Right atrium auricular region (tissue), 2 donors: ENCODE data around the gene SVIL. TPM values are rescaled to one million over a fixed set of nuclear protein-coding genes. Genes with fewer than 3 reads are reported as not detected.
"Not testable (repeated sequence)": the region's sequence is repeated elsewhere in the genome, so short reads cannot be mapped to it uniquely, and the experiment has no call there.

Experiments used
- DNase-seq: peaks from one replicate; pipeline ENCODE4 v3.0.0-alpha.2; 2019; ENCODE audit warnings: low spot score
- H3K27ac ChIP-seq, 2 donors: fragments of 200-600 bp; sonication (generic); 1 replicate in 1 of 2; 2 replicates in 1 of 2; pipeline ENCODE4 v1.5.1; 2016 to 2019
- H3K27me3 ChIP-seq, 2 donors: fragments of 200-600 bp; sonication (generic); one replicate each; pipeline versions ENCODE4 v1.5.1 to v1.6.0; 2017 to 2019
- H3K36me3 ChIP-seq: fragments of 200-600 bp; sonication (generic); one replicate; pipeline ENCODE4 v1.5.1; 2016
- H3K4me1 ChIP-seq, 2 donors: fragments of 200-600 bp; sonication (generic); one replicate each; pipeline versions ENCODE4 v1.5.1 to v1.6.0; 2017 to 2019
- H3K4me3 ChIP-seq, 2 donors: fragments of 200-600 bp; sonication (generic); 1 replicate in 1 of 2; 2 replicates in 1 of 2; pipeline ENCODE4 v1.5.1; 2017 to 2019; ENCODE audit warnings: mild to moderate bottlenecking in 1 of 2, moderate library complexity in 1 of 2
- H3K9me3 ChIP-seq, 2 donors: fragments of 200-600 bp; sonication (generic); one replicate each; pipeline ENCODE4 v1.5.1; 2019
- total RNA-seq, 2 donors: library from RNA; depleted of rRNA; stranded (reverse); fragments of >200 nt; gene quantifications; one replicate each; pipeline ENCODE4 v1.1.0, GENCODE V29; 2016
- TF ChIP-seq, protein P1 (sequence below), 2 donors: fragments of 200-600 bp; sonication (generic); IDR thresholded peaks; one replicate each; pipeline ENCODE4 v1.5.1; 2019; ENCODE audit warnings: antibody characterized with exemption in 2 of 2

Gene SVIL
- total RNA-seq, 2 donors from 2014 or later, result 260 to 340 TPM

DNA sequence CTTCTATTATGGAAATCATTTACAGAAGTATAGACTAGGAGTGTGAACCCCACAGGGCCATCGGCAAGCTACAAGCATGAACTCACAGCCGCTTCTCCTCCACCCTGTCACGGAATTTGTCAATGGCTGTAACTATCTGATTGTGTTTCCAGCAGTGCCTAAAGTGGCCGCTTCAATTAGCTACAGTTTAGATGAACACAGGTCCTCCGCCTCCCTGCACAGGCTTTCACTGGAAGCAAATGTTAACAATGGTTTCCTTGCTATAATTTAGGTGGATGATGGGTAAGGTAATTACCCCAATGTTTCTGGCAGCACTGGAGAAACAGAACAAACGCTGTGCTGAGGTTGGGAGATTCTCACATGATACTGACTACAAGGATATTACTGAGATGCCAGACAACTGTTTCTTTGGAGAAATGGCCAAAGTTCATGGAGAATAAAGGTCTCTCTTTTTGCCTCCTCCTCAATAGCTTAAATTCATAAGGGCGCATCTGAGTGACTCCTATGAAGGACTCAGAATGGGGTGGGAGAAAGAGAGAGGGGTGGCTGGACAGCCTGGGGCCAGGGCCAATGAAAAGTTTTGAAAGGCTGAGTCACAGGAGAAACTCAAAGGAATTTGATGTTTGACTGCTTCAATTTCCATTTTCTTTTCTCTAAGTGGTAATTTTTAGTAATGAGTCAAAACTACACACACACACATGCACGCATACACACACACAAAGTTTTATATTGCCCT is 78.9 kb downstream of the SVIL start:
- Histone ChIP-seq H3K27me3 (no peaks in the 10 kb centered on the region), H3K36me3 (peaks cover 39% of the 10 kb centered on the region), H3K27ac (peak overlapping the region; percentile 1 to 57), H3K4me3 (no peak overlapping the region), H3K9me3 (no peaks in the 10 kb centered on the region), H3K4me1 (peaks cover 0 to 23% of the 10 kb centered on the region in 2 donors)
- TF ChIP-seq, protein P1, sequence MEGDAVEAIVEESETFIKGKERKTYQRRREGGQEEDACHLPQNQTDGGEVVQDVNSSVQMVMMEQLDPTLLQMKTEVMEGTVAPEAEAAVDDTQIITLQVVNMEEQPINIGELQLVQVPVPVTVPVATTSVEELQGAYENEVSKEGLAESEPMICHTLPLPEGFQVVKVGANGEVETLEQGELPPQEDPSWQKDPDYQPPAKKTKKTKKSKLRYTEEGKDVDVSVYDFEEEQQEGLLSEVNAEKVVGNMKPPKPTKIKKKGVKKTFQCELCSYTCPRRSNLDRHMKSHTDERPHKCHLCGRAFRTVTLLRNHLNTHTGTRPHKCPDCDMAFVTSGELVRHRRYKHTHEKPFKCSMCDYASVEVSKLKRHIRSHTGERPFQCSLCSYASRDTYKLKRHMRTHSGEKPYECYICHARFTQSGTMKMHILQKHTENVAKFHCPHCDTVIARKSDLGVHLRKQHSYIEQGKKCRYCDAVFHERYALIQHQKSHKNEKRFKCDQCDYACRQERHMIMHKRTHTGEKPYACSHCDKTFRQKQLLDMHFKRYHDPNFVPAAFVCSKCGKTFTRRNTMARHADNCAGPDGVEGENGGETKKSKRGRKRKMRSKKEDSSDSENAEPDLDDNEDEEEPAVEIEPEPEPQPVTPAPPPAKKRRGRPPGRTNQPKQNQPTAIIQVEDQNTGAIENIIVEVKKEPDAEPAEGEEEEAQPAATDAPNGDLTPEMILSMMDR (IDR thresholded peaks at IDR 0.05), result no peak
- DNase-seq, result no peak

DNA sequence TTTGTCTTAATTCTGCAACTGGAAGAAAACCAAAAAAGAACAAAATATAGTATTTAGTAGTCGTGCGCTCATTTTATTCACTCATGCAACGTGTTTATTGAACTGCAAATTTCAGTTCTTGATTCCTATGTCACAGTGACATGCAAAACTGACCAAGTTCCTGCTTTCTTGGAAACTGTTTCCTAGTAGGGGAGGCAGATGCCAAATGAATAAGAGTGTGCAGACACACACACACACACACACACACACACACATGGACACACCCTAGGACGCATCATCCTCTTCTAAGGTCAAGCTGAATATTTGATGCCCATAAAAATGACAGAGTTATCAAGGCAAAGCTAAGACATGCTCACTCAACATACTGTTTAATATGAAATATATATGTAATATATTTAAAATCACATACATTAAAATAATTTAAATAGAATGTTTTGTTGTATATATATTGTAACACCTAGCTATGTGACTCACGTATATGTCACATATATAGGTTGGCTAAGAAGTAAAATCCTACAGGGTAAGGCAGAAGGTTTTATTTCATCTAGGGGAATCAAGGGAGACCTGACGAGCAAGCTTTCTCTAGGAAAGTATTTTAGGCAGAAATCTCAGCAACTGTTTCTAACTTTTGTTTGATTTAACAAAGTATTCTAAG is 79.6 kb downstream of the SVIL start:
- TF ChIP-seq, protein P1 (IDR thresholded peaks at IDR 0.05), result no peak
- Histone ChIP-seq H3K36me3 (peaks cover 45% of the 10 kb centered on the region), H3K27ac (peak overlapping the region; percentile 1 to 57), H3K4me3 (no peak overlapping the region), H3K9me3 (no peaks in the 10 kb centered on the region), H3K4me1 (peaks cover 0 to 23% of the 10 kb centered on the region in 2 donors), H3K27me3 (no peaks in the 10 kb centered on the region)
- no peak for DNase-seq

DNA sequence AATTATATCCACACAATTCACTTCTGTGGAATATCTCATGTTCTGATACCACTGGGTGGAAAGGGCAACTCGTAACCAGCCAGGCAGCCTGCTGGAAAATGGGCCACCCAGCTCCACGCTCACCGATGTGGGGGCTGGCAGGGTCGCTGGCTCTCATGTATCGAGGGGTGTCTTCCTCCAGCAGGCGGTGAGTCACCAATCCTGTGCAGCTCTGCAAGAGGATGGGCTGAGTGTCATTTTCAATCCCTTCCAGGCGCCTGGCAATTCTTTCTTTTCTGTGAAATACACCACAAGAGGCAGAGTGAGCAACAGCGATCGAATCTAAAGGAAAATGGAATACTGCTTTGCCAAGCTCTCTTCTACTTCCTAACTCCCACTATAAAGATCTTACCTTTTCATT is 80.1 kb downstream of the SVIL start:
- H3K9me3 ChIP-seq, result no peaks in the 10 kb centered on the region
- peaks cover 0 to 19% of the 10 kb centered on the region in 2 donors for H3K4me1 ChIP-seq
- TF ChIP-seq, protein P1 (IDR thresholded peaks at IDR 0.05), result no peak
- no peak overlapping the region for H3K27ac ChIP-seq
- H3K27me3 ChIP-seq, result no peaks in the 10 kb centered on the region
- H3K36me3 ChIP-seq, result peaks cover 49% of the 10 kb centered on the region
- no peak for DNase-seq
- no peak overlapping the region for H3K4me3 ChIP-seq

DNA sequence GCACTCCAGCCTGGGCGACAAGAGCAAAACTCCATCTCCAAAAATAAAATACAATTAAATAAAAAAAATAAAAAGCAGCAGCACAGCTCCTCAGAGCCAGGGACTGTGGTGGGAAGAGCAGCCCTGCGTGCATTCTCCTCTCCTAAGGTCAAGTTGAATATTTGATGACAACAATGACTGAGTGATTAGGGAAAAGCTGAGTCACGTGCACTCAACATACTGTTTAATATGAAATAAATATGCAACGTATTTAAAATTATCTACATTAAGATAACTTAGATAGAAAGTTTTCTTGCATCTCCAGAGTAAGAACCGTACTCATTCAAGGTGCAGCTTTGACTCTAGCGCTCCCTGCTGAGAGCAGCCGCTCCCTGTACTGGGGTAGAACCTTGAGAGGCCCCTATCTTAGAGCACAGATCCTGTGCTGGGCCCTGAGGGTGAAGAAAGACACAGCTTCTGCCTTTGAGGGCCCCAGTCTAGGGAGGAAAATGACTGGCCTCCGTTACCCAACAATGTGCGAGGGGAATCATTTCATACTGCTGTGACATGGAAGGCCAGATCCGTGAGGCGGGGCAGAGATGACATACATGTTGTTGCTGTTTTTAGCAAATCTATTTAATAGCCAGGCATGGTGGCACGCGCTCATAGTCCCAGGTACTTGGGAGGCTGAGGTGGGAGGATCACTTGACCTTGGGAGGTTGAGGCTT is 81.1 kb downstream of the SVIL start:
- TF ChIP-seq, protein P1 (IDR thresholded peaks at IDR 0.05), result no peak
- Histone ChIP-seq H3K36me3 (peaks cover 50% of the 10 kb centered on the region), H3K27ac (no peak overlapping the region), H3K27me3 (no peaks in the 10 kb centered on the region), H3K4me1 (peaks cover 0 to 18% of the 10 kb centered on the region in 2 donors), H3K9me3 (no peaks in the 10 kb centered on the region), H3K4me3 (no peak overlapping the region)
- no peak for DNase-seq

DNA sequence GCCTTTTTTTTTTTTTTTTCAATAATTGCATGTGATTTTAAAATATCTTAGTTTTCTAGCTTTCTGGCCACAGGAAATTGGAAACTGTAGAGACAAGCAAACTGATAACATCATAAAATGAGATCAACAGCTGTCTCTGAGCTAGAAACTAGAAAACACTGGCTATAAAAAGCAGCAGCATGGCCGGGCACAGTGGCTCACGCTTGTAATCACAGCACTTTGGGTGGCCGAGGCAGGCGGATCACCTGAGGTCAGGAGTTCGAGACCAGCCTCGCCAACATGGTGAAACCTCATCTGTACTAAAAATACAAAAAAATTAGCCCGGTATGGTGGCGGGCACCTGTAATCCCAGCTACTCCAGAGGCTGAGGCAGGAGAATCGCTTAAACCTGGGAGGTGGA is 81.7 kb downstream of the SVIL start:
- H3K4me1 ChIP-seq, result peaks cover 0 to 18% of the 10 kb centered on the region in 2 donors
- not testable (repeated sequence) for H3K4me3 ChIP-seq, H3K27me3 ChIP-seq, DNase-seq, H3K9me3 ChIP-seq, H3K27ac ChIP-seq
- H3K36me3 ChIP-seq, result peaks cover 56% of the 10 kb centered on the region

DNA sequence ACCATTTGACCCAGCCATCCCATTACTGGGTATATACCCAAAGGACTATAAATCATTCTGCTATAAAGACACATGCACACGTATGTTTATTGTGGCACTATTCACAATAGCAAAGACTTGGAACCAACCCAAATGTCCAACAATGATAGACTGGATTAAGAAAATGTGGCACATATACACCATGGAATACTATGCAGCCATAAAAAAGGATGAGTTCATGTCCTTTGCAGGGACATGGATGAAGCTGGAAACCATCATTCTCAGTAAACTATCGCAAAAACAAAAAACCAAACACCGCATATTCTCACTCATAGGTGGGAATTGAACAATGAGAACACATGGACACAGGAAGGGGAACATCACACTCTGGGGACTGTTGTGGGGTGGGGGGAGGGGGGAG is 85.3 kb downstream of the SVIL start:
- H3K4me3 ChIP-seq, H3K27ac ChIP-seq, H3K27me3 ChIP-seq, DNase-seq, H3K9me3 ChIP-seq: not testable (repeated sequence)
- peaks cover 0 to 17% of the 10 kb centered on the region in 2 donors for H3K4me1 ChIP-seq
- peaks cover 56% of the 10 kb centered on the region for H3K36me3 ChIP-seq
